ENCODE data around the gene VIP.

The VIP gene

GRCh38 chr6:152783217-152783878 lies 32.8 kb downstream of the VIP start:
- no peak for DNase-seq (ENCODE audit: low spot score)

DNA sequence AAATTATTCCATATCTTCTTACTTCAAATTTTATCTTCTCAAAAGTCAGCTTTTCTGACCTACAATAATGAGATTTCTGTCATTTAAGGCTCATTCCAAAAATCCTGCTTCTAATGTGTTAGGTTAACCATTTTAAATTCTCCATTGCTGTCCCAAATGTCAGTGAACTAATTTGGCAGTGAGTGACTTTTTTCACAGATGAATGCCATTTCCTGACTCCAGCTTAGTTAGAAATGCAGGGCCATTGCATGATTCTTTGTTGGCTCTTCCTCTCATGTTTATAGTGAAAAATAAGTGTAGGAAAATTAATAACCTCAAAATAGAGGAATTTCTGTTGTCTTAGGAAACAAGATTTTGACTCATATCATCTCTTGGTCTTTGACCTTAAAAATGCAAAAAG lies 44.1 kb downstream of the VIP start:
- DNase-seq (ENCODE audit: low spot score): no peak

- no peak for DNase-seq (ENCODE audit: low spot score)
Observed at GRCh38 chr6:152804150-152804549, 53.6 kb downstream of the VIP start.
